AG04450 (cell line): ENCODE data around the gene CDC42BPA. TPM values are rescaled to one million over a fixed set of nuclear protein-coding genes. Genes with fewer than 3 reads are reported as not detected.

Source experiments
- CTCF ChIA-PET: fragments of 300-600, 350-600 bp; formaldehyde crosslinking; extraction: SDS; loops from one replicate; lab custom pipeline; 2022; ENCODE audit warnings: antibody characterized with exemption, inconsistent platforms; lab: Charles Lee
- POLR2A ChIA-PET: fragments of 350-600 bp; formaldehyde crosslinking; extraction: SDS; loops from one replicate; lab custom pipeline; 2021; ENCODE audit warnings: antibody characterized with exemption, inconsistent platforms; lab: Yijun Ruan, JAX
- DNase-seq: peaks from one replicate; pipeline ENCODE4 v3.0.0-alpha.2; 2011; ENCODE audit warnings: low read depth, low spot score
- H3K27ac ChIP-seq: one replicate; pipeline ENCODE4 v1.5.1; 2012; ENCODE audit warnings: low read depth, low read length, control low read depth
- H3K27me3 ChIP-seq: one replicate; pipeline ENCODE4 v1.6.0; 2012; ENCODE audit warnings: low read length; ENCODE audit not compliant: control insufficient read depth, insufficient read depth
- H3K4me3 ChIP-seq: 2 replicates; pipeline ENCODE4 v1.5.1; 2011; ENCODE audit warnings: mild to moderate bottlenecking, low read depth, low read length, control low read depth
- H3K9me3 ChIP-seq: 2 replicates; pipeline ENCODE4 v1.5.1; 2012; ENCODE audit warnings: low read length; ENCODE audit not compliant: control insufficient read depth, insufficient read depth
- polyA plus RNA-seq: library from polyadenylated mRNA; depleted of rRNA; stranded (reverse); fragments of >200 nt; gene quantifications from 2 replicates; pipeline ENCODE4 v1.2.3, GENCODE V29; 2011
- TF ChIP-seq, protein P1 (sequence below): IDR thresholded peaks from 2 replicates; pipeline ENCODE4 v1.5.1; 2011; ENCODE audit warnings: low read depth, low read length, control low read depth, inconsistent platforms

Gene CDC42BPA
- polyA plus RNA-seq, 1 experiment, result 30.7 TPM

- TF ChIP-seq, protein P1, sequence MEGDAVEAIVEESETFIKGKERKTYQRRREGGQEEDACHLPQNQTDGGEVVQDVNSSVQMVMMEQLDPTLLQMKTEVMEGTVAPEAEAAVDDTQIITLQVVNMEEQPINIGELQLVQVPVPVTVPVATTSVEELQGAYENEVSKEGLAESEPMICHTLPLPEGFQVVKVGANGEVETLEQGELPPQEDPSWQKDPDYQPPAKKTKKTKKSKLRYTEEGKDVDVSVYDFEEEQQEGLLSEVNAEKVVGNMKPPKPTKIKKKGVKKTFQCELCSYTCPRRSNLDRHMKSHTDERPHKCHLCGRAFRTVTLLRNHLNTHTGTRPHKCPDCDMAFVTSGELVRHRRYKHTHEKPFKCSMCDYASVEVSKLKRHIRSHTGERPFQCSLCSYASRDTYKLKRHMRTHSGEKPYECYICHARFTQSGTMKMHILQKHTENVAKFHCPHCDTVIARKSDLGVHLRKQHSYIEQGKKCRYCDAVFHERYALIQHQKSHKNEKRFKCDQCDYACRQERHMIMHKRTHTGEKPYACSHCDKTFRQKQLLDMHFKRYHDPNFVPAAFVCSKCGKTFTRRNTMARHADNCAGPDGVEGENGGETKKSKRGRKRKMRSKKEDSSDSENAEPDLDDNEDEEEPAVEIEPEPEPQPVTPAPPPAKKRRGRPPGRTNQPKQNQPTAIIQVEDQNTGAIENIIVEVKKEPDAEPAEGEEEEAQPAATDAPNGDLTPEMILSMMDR, result no peak
- H3K9me3 ChIP-seq, result no peaks in the 10 kb centered on the region; the same call in 1 of the 2 replicates
- no peaks in the 10 kb centered on the region for H3K27me3 ChIP-seq
- H3K27ac ChIP-seq, result no peak overlapping the region
- H3K4me3 ChIP-seq, result no peak overlapping the region
- no peak for DNase-seq
- CTCF ChIA-PET, result no interaction called here
- POLR2A ChIA-PET, result no interaction called here
These were observed 333.0 kb downstream of the CDC42BPA start for GRCh38 chr1:226985239-226985838.

DNA sequence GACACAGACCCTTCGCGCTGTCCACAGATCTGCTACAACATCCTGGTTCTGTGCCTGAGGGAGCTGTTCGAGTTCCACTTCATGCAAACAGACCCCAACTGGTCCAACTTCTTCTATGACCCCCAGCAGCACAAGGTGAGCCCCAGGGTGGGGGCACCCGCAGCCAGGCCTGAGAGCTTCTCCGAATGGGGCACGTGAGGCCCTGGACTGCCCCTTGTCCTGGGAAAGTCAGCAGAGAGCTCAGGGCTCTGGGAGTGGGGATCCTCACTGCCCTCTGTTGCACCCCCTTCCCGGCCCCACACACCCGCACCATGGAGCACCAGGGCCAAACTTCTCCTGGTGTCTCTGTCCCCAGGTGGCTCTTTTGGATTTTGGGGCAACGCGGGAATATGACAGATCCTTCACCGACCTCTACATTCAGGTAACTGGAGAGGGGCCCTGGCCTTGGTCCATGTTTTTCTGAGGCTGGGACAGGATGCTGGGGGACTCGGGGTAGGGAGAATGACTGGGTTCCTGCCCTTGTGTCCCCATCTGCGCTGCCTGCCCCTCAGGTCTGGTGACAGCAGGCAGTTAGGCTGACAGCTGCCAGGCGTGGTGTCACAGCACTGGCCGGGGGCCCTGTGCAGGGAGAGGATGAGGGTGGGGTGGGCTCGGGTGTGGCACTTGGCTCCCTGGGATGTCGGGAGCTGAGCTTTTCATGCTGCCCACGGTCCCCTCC, 333.6 kb downstream of the CDC42BPA start:
- ChIA-PET CTCF (no interaction called here), POLR2A (no interaction called here)
- TF ChIP-seq, protein P1, result no peak

DNA sequence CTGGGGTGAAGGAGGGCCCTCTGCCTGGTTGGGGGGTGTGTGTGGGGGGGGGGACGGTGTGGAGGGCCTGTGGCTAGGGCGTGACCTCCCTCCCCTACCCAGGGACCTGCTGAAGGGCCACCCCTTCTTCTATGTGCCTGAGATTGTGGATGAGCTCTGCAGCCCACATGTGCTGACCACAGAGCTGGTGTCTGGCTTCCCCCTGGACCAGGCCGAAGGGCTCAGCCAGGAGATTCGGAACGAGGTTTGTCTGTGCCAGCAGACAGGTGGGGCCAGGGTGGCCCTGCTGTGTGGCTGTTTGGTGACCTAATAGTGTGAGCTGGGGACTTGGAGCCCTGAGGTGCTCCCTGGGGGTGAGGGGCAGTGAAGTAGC, 334.3 kb downstream of the CDC42BPA start:
- TF ChIP-seq, protein P1, result no peak
- no peaks in the 10 kb centered on the region; the same call in 1 of the 2 replicates for H3K9me3 ChIP-seq
- ChIA-PET POLR2A (interaction anchor here (0.6 kb wide), 2 partner anchors 130 to 327 kb away, joined by 3 to 5 read pairs; no protein-coding TSS in a partner anchor), CTCF (interaction anchor here (0.6 kb wide), 1 partner anchor 433 kb away, joined by 6 read pairs; no protein-coding TSS in a partner anchor)
- no peak overlapping the region for H3K27ac ChIP-seq
- no peak for DNase-seq
- no peak overlapping the region for H3K4me3 ChIP-seq
- no peaks in the 10 kb centered on the region for H3K27me3 ChIP-seq

More for the DNA sequence above, 333.6 kb downstream of the CDC42BPA start:
- no peak overlapping the region for H3K27ac ChIP-seq
- no peak overlapping the region for H3K4me3 ChIP-seq
- no peak for DNase-seq
- no peaks in the 10 kb centered on the region; the same call in 1 of the 2 replicates for H3K9me3 ChIP-seq
- H3K27me3 ChIP-seq, result no peaks in the 10 kb centered on the region

- Histone ChIP-seq H3K27ac (no peak overlapping the region), H3K4me3 (no peak overlapping the region), H3K9me3 (no peaks in the 10 kb centered on the region; the same call in 1 of the 2 replicates), H3K27me3 (no peaks in the 10 kb centered on the region)
- TF ChIP-seq, protein P1, result no peak
- DNase-seq, result no peak
- ChIA-PET CTCF (interaction anchor here (0.6 kb wide), 1 partner anchor 434 kb away, joined by 6 read pairs; no protein-coding TSS in a partner anchor), POLR2A (interaction anchor here (0.6 kb wide), 2 partner anchors 131 to 328 kb away, joined by 3 to 5 read pairs; no protein-coding TSS in a partner anchor)
These were observed 334.9 kb downstream of the CDC42BPA start for GRCh38 chr1:226983247-226983991.
